AG04450 (cell line): ENCODE measurements around the gene SLC24A4. TPM values are rescaled to one million over a fixed set of nuclear protein-coding genes. Genes with fewer than 3 reads are reported as not detected.

Experiments used
- CTCF ChIA-PET: fragments of 300-600, 350-600 bp; formaldehyde crosslinking; extraction: SDS; loops from one replicate; lab custom pipeline; 2022; ENCODE audit warnings: antibody characterized with exemption, inconsistent platforms; lab: Charles Lee
- POLR2A ChIA-PET: fragments of 350-600 bp; formaldehyde crosslinking; extraction: SDS; loops from one replicate; lab custom pipeline; 2021; ENCODE audit warnings: antibody characterized with exemption, inconsistent platforms; lab: Yijun Ruan, JAX
- DNase-seq: peaks from one replicate; pipeline ENCODE4 v3.0.0-alpha.2; 2011; ENCODE audit warnings: low read depth, low spot score
- H3K27ac ChIP-seq: one replicate; pipeline ENCODE4 v1.5.1; 2012; ENCODE audit warnings: low read depth, low read length, control low read depth
- H3K27me3 ChIP-seq: one replicate; pipeline ENCODE4 v1.6.0; 2012; ENCODE audit warnings: low read length; ENCODE audit not compliant: control insufficient read depth, insufficient read depth
- H3K4me3 ChIP-seq: 2 replicates; pipeline ENCODE4 v1.5.1; 2011; ENCODE audit warnings: mild to moderate bottlenecking, low read depth, low read length, control low read depth
- H3K9me3 ChIP-seq: 2 replicates; pipeline ENCODE4 v1.5.1; 2012; ENCODE audit warnings: low read length; ENCODE audit not compliant: control insufficient read depth, insufficient read depth
- CTCF ChIP-seq: IDR thresholded peaks from 2 replicates; pipeline ENCODE4 v1.5.1; 2011; ENCODE audit warnings: low read depth, low read length, control low read depth, inconsistent platforms
- polyA plus RNA-seq: library from polyadenylated mRNA; depleted of rRNA; stranded (reverse); fragments of >200 nt; gene quantifications from 2 replicates; pipeline ENCODE4 v1.2.3, GENCODE V29; 2011

The SLC24A4 gene
- polyA plus RNA-seq, 1 experiment: not detected

- H3K27ac ChIP-seq: no peak overlapping the region
- H3K4me3 ChIP-seq: no peak overlapping the region
- no peak for DNase-seq
- no peak for TF ChIP-seq CTCF
- CTCF ChIA-PET: interaction anchor here (0.8 to 2.5 kb wide), 4 partner anchors 222 to 337 kb away, joined by 3 to 14 read pairs (median 4); no protein-coding TSS in a partner anchor
- H3K9me3 ChIP-seq: peaks cover 3% of the 10 kb centered on the region; the same call in 1 of the 2 replicates
- H3K27me3 ChIP-seq: no peaks in the 10 kb centered on the region
- POLR2A ChIA-PET: no interaction called here
Observed at GRCh38 chr14:92459950-92460421, 137.0 kb downstream of the SLC24A4 start.

GRCh38 chr14:92460541-92460915, 137.6 kb downstream of the SLC24A4 start:
- peaks cover 3% of the 10 kb centered on the region; the same call in 1 of the 2 replicates for H3K9me3 ChIP-seq
- no peak overlapping the region for H3K27ac ChIP-seq
- ChIA-PET POLR2A (interaction anchor here (0.5 kb wide), 1 partner anchor 348 kb away, joined by 3 read pairs; no protein-coding TSS in a partner anchor), CTCF (interaction anchor here (1.2 to 2.5 kb wide), 5 partner anchors 34 to 325 kb away, joined by 3 to 14 read pairs (median 5); no protein-coding TSS in a partner anchor)
- no peaks in the 10 kb centered on the region for H3K27me3 ChIP-seq
- TF ChIP-seq CTCF: no peak
- no peak for DNase-seq
- no peak overlapping the region for H3K4me3 ChIP-seq

- Histone ChIP-seq H3K9me3 (peaks cover 3% of the 10 kb centered on the region; the same call in 1 of the 2 replicates), H3K27ac (no peak overlapping the region), H3K4me3 (no peak overlapping the region), H3K27me3 (no peaks in the 10 kb centered on the region)
- no peak for TF ChIP-seq CTCF
- POLR2A ChIA-PET: interaction anchor here (0.5 kb wide), 1 partner anchor 348 kb away, joined by 3 read pairs; no protein-coding TSS in a partner anchor
- DNase-seq: no peak
- CTCF ChIA-PET: interaction anchor here (1.2 to 2.5 kb wide), 6 partner anchors 34 to 326 kb away, joined by 3 to 14 read pairs (median 5); no protein-coding TSS in a partner anchor
Observed at GRCh38 chr14:92460916-92461579, 138.1 kb downstream of the SLC24A4 start.

GRCh38 chr14:92461891-92462290, 138.9 kb downstream of the SLC24A4 start:
- ChIA-PET POLR2A (no interaction called here), CTCF (interaction anchor here (1.4 to 2.5 kb wide), 3 partner anchors 225 to 327 kb away, joined by 5 to 14 read pairs (median 7); no protein-coding TSS in a partner anchor)
- TF ChIP-seq CTCF: no peak
- no peak overlapping the region for H3K4me3 ChIP-seq
- H3K27ac ChIP-seq: no peak overlapping the region
- H3K9me3 ChIP-seq: peaks cover 8% of the 10 kb centered on the region
- no peak for DNase-seq
- no peaks in the 10 kb centered on the region for H3K27me3 ChIP-seq

GRCh38 chr14:92462568-92462967, 139.6 kb downstream of the SLC24A4 start:
- no peak overlapping the region for H3K27ac ChIP-seq
- peaks cover 13% of the 10 kb centered on the region for H3K9me3 ChIP-seq
- H3K27me3 ChIP-seq: no peaks in the 10 kb centered on the region
- H3K4me3 ChIP-seq: no peak overlapping the region
- no peak for TF ChIP-seq CTCF
- DNase-seq: no peak
- CTCF ChIA-PET: interaction anchor here (0.9 to 1.6 kb wide), 3 partner anchors 19 to 327 kb away, joined by 4 to 7 read pairs (median 4); no protein-coding TSS in a partner anchor
- POLR2A ChIA-PET: no interaction called here
